Fibroblast of mammary gland (primary cell): ENCODE measurements around the gene C15orf39.
"Not testable (repeated sequence)": the region's sequence is repeated elsewhere in the genome, so short reads cannot be mapped to it uniquely, and the experiment has no call there.

Experiments used
- DNase-seq: peaks from one replicate; pipeline ENCODE4 v3.0.0-alpha.2; 2010; ENCODE audit warnings: low read depth
- H3K4me3 ChIP-seq: 2 replicates; pipeline ENCODE4 v1.5.1; 2011; ENCODE audit warnings: low read depth, mild to moderate bottlenecking, low read length, moderate library complexity; ENCODE audit not compliant: control insufficient read depth
- TF ChIP-seq, protein P1 (sequence below): conservative IDR thresholded peaks from 2 replicates; pipeline ENCODE4 v1.5.1; 2011; ENCODE audit warnings: low read depth, low read length, inconsistent platforms; ENCODE audit not compliant: control insufficient read depth, insufficient read depth

Gene C15orf39

DNA sequence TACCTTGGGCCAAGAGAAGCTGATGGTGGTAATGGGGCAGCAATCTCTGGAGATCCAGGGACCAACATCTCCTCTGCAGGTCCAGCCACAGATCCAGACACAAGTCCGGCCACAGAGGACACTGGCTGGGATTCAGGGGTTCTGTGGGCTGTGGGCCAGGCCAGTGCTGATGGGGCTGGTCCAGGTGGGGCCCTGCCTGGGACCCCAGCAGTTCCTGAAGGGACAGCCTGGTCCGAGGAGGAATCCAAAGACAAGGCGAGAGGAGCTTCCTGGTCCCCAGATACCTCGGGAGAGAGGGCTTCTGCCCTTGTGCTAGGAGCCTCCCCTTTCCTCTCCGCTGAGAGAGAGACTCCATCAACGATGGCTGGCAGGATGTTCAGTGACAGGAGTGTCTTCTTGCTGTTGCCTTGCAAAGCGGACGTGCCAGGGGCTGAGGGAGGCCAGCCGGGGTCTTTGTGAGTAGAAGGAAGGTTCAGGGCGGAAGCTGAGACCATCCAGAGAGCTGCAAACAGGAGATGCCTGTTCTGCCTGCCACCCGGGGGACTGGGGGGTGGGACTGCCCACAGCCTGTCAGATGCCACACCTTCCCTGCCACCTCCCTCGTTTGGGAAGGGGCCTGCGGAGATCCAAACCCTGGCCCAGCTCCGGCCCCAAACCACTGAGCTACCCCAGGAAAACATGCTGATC lies 32.0 kb downstream of the C15orf39 start:
- no peak overlapping the region for H3K4me3 ChIP-seq
- TF ChIP-seq, protein P1, sequence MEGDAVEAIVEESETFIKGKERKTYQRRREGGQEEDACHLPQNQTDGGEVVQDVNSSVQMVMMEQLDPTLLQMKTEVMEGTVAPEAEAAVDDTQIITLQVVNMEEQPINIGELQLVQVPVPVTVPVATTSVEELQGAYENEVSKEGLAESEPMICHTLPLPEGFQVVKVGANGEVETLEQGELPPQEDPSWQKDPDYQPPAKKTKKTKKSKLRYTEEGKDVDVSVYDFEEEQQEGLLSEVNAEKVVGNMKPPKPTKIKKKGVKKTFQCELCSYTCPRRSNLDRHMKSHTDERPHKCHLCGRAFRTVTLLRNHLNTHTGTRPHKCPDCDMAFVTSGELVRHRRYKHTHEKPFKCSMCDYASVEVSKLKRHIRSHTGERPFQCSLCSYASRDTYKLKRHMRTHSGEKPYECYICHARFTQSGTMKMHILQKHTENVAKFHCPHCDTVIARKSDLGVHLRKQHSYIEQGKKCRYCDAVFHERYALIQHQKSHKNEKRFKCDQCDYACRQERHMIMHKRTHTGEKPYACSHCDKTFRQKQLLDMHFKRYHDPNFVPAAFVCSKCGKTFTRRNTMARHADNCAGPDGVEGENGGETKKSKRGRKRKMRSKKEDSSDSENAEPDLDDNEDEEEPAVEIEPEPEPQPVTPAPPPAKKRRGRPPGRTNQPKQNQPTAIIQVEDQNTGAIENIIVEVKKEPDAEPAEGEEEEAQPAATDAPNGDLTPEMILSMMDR: no peak
- no peak for DNase-seq

DNA sequence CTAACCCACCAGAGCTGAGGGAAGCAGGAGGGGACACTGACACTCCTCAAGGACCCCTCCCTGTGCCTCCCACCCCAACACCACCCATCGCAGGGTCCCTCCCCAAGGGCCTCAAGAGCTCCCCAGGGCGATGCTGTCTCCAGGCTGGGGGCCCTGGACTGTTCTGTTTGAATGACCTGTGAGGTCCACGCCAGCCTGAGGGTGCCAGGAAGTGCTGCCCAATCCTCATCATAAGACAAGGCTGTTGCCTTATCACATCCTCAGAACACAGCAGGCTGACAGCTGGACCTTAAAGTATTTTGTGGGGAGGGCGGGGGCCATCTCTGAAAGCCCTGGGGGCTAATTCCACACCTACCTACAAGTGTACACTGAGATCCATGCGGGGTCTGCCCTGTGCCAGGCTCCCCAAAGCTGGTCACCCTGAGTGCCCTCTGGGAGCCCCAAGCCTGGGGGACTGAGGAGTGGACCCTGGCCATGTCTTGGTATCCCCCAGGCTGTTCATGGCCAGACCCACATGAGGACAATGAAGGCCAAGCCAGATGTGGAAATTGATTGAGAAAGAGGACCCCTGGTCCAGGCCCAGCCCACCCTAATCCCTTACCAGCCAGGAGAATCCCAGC lies 32.6 kb downstream of the C15orf39 start:
- H3K4me3 ChIP-seq: no peak overlapping the region
- DNase-seq: no peak
- TF ChIP-seq, protein P1: no peak

DNA sequence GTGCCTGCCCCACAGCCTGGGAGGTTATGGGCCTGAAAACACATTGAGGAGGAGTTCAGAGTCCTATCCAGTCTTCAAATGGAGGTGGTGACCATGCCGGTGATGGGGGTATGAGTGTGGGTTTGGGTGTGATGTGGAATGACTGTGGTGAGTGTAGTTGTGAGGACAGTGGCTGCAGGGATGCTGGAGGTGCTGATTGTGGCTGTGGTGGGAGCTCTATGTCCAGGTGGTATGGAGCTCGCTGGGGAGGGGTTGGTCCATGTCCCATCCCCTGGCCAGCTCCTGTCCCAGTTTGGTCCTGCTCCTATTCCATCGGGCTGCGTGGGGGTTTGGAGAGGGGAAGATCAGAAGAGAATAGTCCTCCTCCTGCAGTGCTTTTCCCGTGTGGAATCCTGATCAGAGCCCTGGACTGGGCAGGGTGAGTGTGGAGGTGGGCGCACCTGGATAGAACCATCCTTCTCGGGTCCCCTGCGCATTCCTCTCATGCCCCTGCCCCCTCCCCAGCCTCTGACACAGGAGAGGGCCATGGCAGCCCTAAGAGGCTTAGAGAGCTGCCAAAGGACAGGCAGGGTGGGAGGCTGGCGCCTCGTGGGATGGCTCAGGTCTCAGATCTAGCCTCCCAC lies 33.5 kb downstream of the C15orf39 start:
- H3K4me3 ChIP-seq: no peak overlapping the region
- TF ChIP-seq, protein P1: no peak
- no peak for DNase-seq

DNA sequence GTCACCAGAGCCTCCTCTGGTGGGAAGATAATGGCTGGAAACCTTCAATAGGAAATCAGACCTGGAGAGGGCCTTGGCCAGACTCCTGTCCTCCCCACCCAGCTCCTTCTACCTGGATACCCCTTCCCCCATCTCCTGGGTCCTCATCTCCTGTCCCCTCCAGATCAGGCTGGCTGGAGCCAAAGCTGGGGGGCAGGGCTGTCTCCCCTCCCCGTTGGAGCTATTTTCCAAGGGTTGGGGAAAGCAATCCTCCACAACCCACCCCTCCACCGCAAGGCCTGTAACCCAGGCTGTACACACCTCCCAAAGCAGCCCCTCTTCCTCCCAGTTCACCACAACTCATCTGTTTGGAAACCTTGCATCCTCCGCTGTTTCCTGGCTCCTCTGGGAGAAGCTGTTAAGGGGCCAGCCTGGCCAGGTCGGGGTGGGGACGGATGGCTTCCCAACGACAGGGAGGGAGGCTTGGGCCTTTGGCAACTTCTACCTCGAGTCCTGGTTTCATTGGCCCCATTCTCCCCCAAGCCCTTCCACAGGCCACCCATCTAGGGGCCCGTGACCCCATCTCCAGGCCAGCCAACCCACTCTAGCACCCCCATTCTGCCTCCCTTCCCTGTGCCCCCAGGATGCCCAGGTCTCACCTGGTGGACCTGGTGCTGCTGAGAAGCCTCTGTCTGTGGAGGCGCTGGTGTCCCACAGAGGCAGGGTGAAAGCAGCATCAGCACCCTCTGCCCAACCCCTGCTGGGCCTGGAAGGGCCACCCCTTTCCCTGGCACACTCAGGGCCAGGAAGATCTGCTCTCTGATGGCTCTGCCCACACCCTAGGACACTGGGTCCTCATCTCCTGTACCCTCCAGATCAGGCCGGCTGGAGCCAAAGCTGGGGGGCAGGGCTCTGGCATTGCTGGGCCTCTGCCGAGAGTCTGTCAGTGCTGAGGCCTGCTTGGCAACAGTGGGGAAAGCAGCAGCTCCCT lies 34.4 kb downstream of the C15orf39 start:
- no peak for DNase-seq
- no peak overlapping the region for H3K4me3 ChIP-seq

DNA sequence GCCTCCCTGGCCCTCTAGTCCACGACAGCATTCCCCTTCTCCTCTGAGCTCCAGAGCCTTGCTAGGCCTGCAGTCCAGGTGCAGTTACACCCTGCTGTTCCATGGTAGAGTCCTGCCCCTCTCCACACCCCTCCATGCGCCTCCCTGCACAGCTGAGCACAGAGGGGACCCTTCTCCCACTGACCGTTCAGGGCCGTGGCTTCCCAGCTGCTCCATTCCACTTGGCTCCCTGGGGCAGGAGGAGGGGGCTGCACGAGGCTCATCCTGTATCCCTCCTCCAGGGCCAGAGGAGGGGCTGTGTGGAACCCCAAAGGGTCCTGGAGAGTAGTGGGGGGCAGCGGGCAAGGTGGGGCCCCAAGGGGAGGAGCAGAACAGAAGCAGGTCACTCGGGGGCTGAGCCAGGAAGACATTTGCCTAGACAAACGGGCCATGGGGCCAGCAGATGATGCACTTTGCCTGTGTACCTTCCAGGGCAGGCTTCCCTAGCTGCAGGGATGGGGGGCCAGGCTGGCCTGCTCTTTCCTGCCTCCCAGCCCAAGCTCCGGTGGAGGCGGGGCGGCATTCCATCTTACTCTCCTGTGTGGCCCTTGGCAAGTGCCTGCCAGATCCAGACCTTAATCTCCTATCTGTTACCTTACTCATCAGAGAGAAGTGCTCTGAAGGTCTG lies 35.8 kb downstream of the C15orf39 start:
- no peak overlapping the region for H3K4me3 ChIP-seq
- DNase-seq: no peak
- TF ChIP-seq, protein P1: no peak

More for the DNA sequence above, 34.4 kb downstream of the C15orf39 start:
- TF ChIP-seq, protein P1: no peak

DNA sequence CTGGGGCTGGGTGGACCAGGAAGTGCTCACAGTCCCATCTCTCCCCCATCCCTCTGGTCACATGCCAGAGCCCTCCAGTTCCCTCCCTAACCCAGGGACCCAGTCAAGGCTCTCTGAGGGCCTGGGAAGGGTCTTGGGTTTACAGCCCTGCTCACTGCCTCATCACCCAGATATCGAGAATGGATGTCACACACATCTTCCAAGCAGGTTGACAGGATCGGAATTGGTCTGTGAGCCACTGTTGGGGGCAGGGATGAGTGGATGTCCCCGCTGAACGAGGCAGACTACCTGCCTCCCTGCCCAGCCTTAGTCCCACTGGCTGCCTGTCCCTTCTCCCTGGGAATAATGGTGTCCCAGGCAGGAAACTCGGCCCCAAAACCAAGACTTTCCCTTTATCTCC lies 36.5 kb downstream of the C15orf39 start:
- no peak for DNase-seq
- TF ChIP-seq, protein P1: no peak

DNA sequence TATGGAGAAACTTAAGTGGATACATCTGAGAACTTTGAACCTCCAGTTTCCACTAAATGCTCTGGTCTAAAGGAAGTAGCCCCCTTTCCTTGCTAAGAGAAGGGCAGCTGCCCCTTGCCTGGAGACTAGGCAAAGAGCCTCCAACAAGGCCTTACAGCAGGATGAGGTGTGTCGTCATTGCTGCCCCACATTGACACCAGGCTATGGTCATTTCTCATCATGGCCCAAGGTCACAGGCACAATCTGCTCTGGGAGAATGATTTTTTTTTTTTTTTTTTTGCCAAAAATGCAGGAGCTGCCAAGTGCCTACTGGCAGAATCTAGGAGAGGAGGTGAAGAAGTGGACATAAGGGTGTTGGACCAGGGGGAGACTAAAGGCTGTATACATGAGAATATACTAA lies 44.1 kb downstream of the C15orf39 start:
- DNase-seq, H3K4me3 ChIP-seq: not testable (repeated sequence)

More for the DNA sequence above, 36.5 kb downstream of the C15orf39 start:
- no peak overlapping the region for H3K4me3 ChIP-seq

DNA sequence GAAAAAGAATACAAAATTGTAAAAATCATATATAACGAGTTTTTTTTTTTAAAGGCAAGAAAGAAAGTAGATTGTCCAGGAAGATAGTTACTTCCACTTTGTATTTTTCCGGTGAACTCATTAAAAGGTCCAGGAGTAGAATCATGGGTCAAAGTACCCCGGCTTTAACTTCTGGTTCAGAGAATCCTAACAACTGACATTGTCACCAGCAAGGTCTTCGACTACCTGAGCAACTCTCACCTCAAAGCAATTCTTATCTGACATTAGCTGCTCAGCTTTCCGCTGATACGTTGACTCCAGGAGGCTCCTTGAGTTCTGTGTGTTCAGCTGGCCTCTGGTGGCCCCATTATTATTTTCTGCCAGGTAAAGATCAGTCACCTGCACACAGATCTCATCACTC lies 47.3 kb downstream of the C15orf39 start:
- DNase-seq, H3K4me3 ChIP-seq: not testable (repeated sequence)
